H9 (cell line): ENCODE data around the gene ENTPD6. TPM values are rescaled to one million over a fixed set of nuclear protein-coding genes. Genes with fewer than 3 reads are reported as not detected.

Experiments
- DNase-seq: peaks from one replicate; pipeline ENCODE4 v3.0.0-alpha.2; 2017
- H2AFZ ChIP-seq: one replicate; pipeline ENCODE4 v1.6.1; 2013; ENCODE audit warnings: mild to moderate bottlenecking, low read length, control low read depth, moderate library complexity
- H2AK5ac ChIP-seq: 2 replicates; pipeline ENCODE4 v1.6.1; 2013; ENCODE audit warnings: low read length, control low read depth, mixed read lengths; ENCODE audit not compliant: insufficient read length
- H2BK120ac ChIP-seq: one replicate; pipeline ENCODE4 v1.6.1; 2013; ENCODE audit warnings: low read depth, mild to moderate bottlenecking, low read length, control low read depth, inconsistent platforms; ENCODE audit not compliant: poor library complexity, severe bottlenecking
- H2BK12ac ChIP-seq: 2 replicates; pipeline ENCODE4 v1.6.1; 2013; ENCODE audit warnings: low read length, control low read depth, mixed read lengths, low read depth; ENCODE audit not compliant: insufficient read length
- H2BK15ac ChIP-seq: 2 replicates; pipeline ENCODE4 v1.6.1; 2013; ENCODE audit warnings: low read depth, low read length, control low read depth
- H2BK20ac ChIP-seq: one replicate; pipeline ENCODE4 v1.6.1; 2013; ENCODE audit warnings: low read depth, mild to moderate bottlenecking, low read length, control low read depth, inconsistent platforms; ENCODE audit not compliant: poor library complexity, severe bottlenecking
- H2BK5ac ChIP-seq: 2 replicates; pipeline ENCODE4 v1.6.1; 2013; ENCODE audit warnings: low read length, control low read depth, mixed read lengths; ENCODE audit not compliant: insufficient read length
- H3K14ac ChIP-seq: 2 replicates; pipeline ENCODE4 v1.6.1; 2013; ENCODE audit warnings: low read length, control low read depth; ENCODE audit not compliant: insufficient read depth
- H3K18ac ChIP-seq: 2 replicates; pipeline ENCODE4 v1.6.1; 2013; ENCODE audit warnings: low read depth, mild to moderate bottlenecking, mixed read lengths, low read length, control low read depth; ENCODE audit not compliant: insufficient read length
- H3K23ac ChIP-seq: 2 replicates; pipeline ENCODE4 v1.6.1; 2013; ENCODE audit warnings: low read length, control low read depth, mixed read lengths, low read depth; ENCODE audit not compliant: insufficient read length
- H3K23me2 ChIP-seq: 2 replicates; pipeline ENCODE4 v1.6.1; 2013; ENCODE audit warnings: low read depth, mild to moderate bottlenecking, mixed read lengths, low read length, control low read depth; ENCODE audit not compliant: insufficient read length, poor library complexity, severe bottlenecking
- H3K27ac ChIP-seq: 2 replicates; pipeline ENCODE4 v1.5.1; 2013; ENCODE audit warnings: low read length, control low read depth, mixed read lengths, low read depth; ENCODE audit not compliant: insufficient read length
- H3K27me3 ChIP-seq: 2 replicates; pipeline ENCODE4 v1.6.1; 2013; ENCODE audit warnings: low read length, control low read depth, inconsistent platforms; ENCODE audit not compliant: insufficient read depth
- H3K4ac ChIP-seq: 2 replicates; pipeline ENCODE4 v1.6.1; 2013; ENCODE audit warnings: low read depth, mild to moderate bottlenecking, control low read depth, inconsistent platforms, low read length, moderate library complexity
- H3K4me1 ChIP-seq: 2 replicates; pipeline ENCODE4 v1.6.1; 2013; ENCODE audit warnings: low read length, control low read depth, inconsistent platforms; ENCODE audit not compliant: insufficient read depth
- H3K4me2 ChIP-seq: 2 replicates; pipeline ENCODE4 v1.6.1; 2013; ENCODE audit warnings: low read length, control low read depth, mixed read lengths; ENCODE audit not compliant: insufficient read length, insufficient read depth
- H3K56ac ChIP-seq: 2 replicates; pipeline ENCODE4 v1.6.1; 2013; ENCODE audit warnings: low read depth, mild to moderate bottlenecking, mixed read lengths, low read length, control low read depth; ENCODE audit not compliant: insufficient read length
- H3K79me1 ChIP-seq: 2 replicates; pipeline ENCODE4 v1.6.1; 2013; ENCODE audit warnings: low read depth, mild to moderate bottlenecking, moderate library complexity, low read length, control low read depth, inconsistent platforms; ENCODE audit not compliant: insufficient read depth, poor library complexity, severe bottlenecking
- H3K79me2 ChIP-seq: 2 replicates; pipeline ENCODE4 v1.6.1; 2013; ENCODE audit warnings: low read length, control low read depth, inconsistent platforms; ENCODE audit not compliant: insufficient read depth
- H3K9ac ChIP-seq: 2 replicates; pipeline ENCODE4 v1.6.1; 2013; ENCODE audit warnings: low read length, control low read depth, mixed read lengths; ENCODE audit not compliant: insufficient read length; ENCODE audit errors: extremely low read depth
- H3K9me3 ChIP-seq: one replicate; pipeline ENCODE4 v1.6.1; 2013; ENCODE audit warnings: low read depth, low read length, inconsistent platforms; ENCODE audit not compliant: control insufficient read depth
- H3T11ph ChIP-seq: one replicate; pipeline ENCODE4 v1.6.1; 2013; ENCODE audit warnings: mild to moderate bottlenecking, low read length, control low read depth, inconsistent platforms
- H4K20me1 ChIP-seq: one replicate; pipeline ENCODE4 v1.6.1; 2013; ENCODE audit not compliant: control insufficient read depth, insufficient read length, insufficient read depth
- H4K5ac ChIP-seq: 2 replicates; pipeline ENCODE4 v1.6.1; 2013; ENCODE audit warnings: low read depth, mild to moderate bottlenecking, mixed read lengths, low read length, control low read depth; ENCODE audit not compliant: insufficient read length
- H4K8ac ChIP-seq: replicated peaks from 2 replicates; pipeline ENCODE4 v1.6.1; 2013; ENCODE audit warnings: low read length, control low read depth, mixed read lengths, low read depth; ENCODE audit not compliant: insufficient read length
- H4K91ac ChIP-seq: 2 replicates; pipeline ENCODE4 v1.6.1; 2013; ENCODE audit warnings: low read depth, mild to moderate bottlenecking, moderate library complexity, mixed read lengths, low read length, control low read depth; ENCODE audit not compliant: insufficient read length
- H3K27ac Mint-ChIP-seq, 3 experiments: 2 replicates in 2 of 3; 3 replicates in 1 of 3; pipeline ENCODE4 v1.8.0; 2020 to 2021; ENCODE audit warnings: mixed read lengths in 3 of 3, mild to moderate bottlenecking in 1 of 3, moderate library complexity in 1 of 3
- H3K27me3 Mint-ChIP-seq: 2 replicates; pipeline ENCODE4 v1.8.0; 2021; ENCODE audit warnings: low read depth, mild to moderate bottlenecking, moderate library complexity, mixed read lengths
- H3K36me3 Mint-ChIP-seq, 3 experiments: 2 replicates in 2 of 3; 3 replicates in 1 of 3; pipeline ENCODE4 v1.8.0; 2020 to 2021; ENCODE audit warnings: low read depth in 3 of 3, mixed read lengths in 3 of 3; ENCODE audit not compliant: insufficient read depth in 1 of 3
- H3K4me1 Mint-ChIP-seq, 2 experiments: 2 replicates each; pipeline ENCODE4 v1.8.0; 2020; ENCODE audit warnings: mixed read lengths in 2 of 2
- H3K4me3 Mint-ChIP-seq, 2 experiments: 2 replicates in 1 of 2; 3 replicates in 1 of 2; pipeline ENCODE4 v1.8.0; 2020 to 2021; ENCODE audit warnings: mild to moderate bottlenecking in 2 of 2, mixed read lengths in 2 of 2, moderate library complexity in 1 of 2
- H3K9me3 Mint-ChIP-seq, 2 experiments: 2 replicates in 1 of 2; 3 replicates in 1 of 2; pipeline ENCODE4 v1.8.0; 2020; ENCODE audit warnings: mild to moderate bottlenecking in 2 of 2, mixed read lengths in 2 of 2, moderate library complexity in 1 of 2
- WGBS: extraction: QIAGEN DNeasy Blood & Tissue Kit; methylation state at CpG from one replicate; pipeline ENCODE4 v1.1.7; 2013; ENCODE audit warnings: missing lambda C conversion rate, low lambda C conversion rate, mixed read lengths; ENCODE audit not compliant: insufficient read length; ENCODE audit errors: extremely low coverage; 5-methylcytosine and 5-hydroxymethylcytosine counted together
- total RNA-seq: library from RNA; stranded (reverse); gene quantifications from 2 replicates; pipeline ENCODE4 v1.2.1, GENCODE V29; 2021
- TF ChIP-seq, protein P1 (sequence below): fragments of 200-600 bp; sonication (generic); conservative IDR thresholded peaks from 3 replicates; pipeline ENCODE4 v1.8.0; 2021; ENCODE audit warnings: antibody characterized with exemption, mild to moderate bottlenecking

Gene ENTPD6
- total RNA-seq, 1 experiment from 2014 or later = 57.4 TPM

DNA sequence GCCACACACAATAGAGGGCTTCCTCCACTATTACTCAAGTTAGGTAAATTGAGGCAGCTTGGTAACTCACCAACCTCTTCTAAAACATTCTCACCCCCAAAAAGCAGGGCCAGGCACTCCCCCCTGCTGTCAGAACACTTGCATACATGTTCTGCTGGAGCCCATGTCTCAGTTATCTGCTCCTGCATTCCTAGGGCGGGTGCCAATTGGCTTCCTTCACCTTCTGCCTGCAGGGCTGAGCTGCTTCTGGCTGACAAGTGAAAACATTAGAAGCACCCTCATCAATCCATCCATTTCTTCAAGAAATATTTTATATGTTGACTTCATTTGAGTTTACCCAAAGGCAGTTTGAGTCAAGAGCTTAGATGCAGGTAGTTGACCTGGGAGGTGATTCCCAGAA is 4.5 kb upstream of the ENTPD6 start:
- TF ChIP-seq, protein P1, sequence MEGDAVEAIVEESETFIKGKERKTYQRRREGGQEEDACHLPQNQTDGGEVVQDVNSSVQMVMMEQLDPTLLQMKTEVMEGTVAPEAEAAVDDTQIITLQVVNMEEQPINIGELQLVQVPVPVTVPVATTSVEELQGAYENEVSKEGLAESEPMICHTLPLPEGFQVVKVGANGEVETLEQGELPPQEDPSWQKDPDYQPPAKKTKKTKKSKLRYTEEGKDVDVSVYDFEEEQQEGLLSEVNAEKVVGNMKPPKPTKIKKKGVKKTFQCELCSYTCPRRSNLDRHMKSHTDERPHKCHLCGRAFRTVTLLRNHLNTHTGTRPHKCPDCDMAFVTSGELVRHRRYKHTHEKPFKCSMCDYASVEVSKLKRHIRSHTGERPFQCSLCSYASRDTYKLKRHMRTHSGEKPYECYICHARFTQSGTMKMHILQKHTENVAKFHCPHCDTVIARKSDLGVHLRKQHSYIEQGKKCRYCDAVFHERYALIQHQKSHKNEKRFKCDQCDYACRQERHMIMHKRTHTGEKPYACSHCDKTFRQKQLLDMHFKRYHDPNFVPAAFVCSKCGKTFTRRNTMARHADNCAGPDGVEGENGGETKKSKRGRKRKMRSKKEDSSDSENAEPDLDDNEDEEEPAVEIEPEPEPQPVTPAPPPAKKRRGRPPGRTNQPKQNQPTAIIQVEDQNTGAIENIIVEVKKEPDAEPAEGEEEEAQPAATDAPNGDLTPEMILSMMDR = no peak
- H3K27ac ChIP-seq = no peak overlapping the region
- no peak overlapping the region for H4K5ac ChIP-seq
- H3K14ac ChIP-seq = no peak overlapping the region
- no peak overlapping the region for H2BK15ac ChIP-seq
- no peak overlapping the region for H2BK5ac ChIP-seq
- H3K4me3 Mint-ChIP-seq = no peak overlapping the region
- H2BK120ac ChIP-seq = no peak overlapping the region
- no peaks in the 10 kb centered on the region for H3K27me3 ChIP-seq
- H3K4me1 Mint-ChIP-seq = no peaks in the 10 kb centered on the region; a peak in 1 of 4 replicates
- H3K9me3 ChIP-seq = no peaks in the 10 kb centered on the region
- H3K36me3 Mint-ChIP-seq = peaks cover 2 to 6% (median 4%) of the 10 kb centered on the region in 3 experiments; a peak in 4 of 7 replicates
- H3K23ac ChIP-seq = no peak overlapping the region
- H3T11ph ChIP-seq = no peak overlapping the region
- H3K4me2 ChIP-seq = no peak overlapping the region
- no peak overlapping the region for H3K56ac ChIP-seq
- H3K18ac ChIP-seq = no peak overlapping the region
- H2BK20ac ChIP-seq = no peak overlapping the region
- no peak overlapping the region for H4K91ac ChIP-seq
- H2BK12ac ChIP-seq = no peak overlapping the region
- no peak overlapping the region for H3K9ac ChIP-seq
- peaks cover 2% of the 10 kb centered on the region; the same call in 1 of the 2 replicates for H3K79me2 ChIP-seq
- no peak overlapping the region for H2AFZ ChIP-seq
- no CpG with 5 or more reads among the region's 1 CpG for WGBS
- peaks cover 22% of the 10 kb centered on the region for H3K27me3 Mint-ChIP-seq
- H3K23me2 ChIP-seq = peaks cover 3% of the 10 kb centered on the region
- H4K8ac ChIP-seq = no peak overlapping the region
- H3K9me3 Mint-ChIP-seq = peaks cover 12 to 14% of the 10 kb centered on the region in 2 experiments
- H4K20me1 ChIP-seq = no peaks in the 10 kb centered on the region
- no peak overlapping the region for H2AK5ac ChIP-seq
- no peak overlapping the region for H3K27ac Mint-ChIP-seq
- DNase-seq = no peak
- H3K4me1 ChIP-seq = no peaks in the 10 kb centered on the region; the same call in 1 of the 2 replicates
- H3K79me1 ChIP-seq = no peaks in the 10 kb centered on the region
- H3K4ac ChIP-seq = no peak overlapping the region
